ENCODE results near the gene ADORA1. TPM values are rescaled to one million over a fixed set of nuclear protein-coding genes. Genes with fewer than 3 reads are reported as not detected.

Gene ADORA1
- total and polyA plus RNA-seq, 2 donors (not counting 1 experiment from before 2014, with no cell fraction given): not detected

DNA sequence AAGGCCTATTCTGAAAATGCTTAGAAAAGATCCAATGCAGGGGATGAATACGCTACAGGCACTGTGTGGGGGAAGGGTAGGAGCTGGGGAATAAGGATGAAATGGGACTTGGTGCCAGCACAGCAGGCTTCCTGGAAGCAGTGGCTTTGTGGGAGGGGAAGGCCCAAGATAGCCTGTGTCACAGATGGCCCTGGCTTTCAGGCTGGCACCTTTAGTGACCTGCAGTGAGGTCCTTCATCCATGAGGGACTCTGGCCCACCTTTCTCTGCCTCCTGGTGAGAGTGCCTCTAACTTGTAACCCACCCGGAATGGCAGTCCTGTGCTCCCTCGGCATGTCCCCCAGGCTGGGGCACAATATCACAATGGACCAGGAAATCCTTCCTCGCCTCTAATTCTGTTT is 58.1 kb downstream of the ADORA1 start:
- CTCF ChIA-PET: no interaction called here

DNA sequence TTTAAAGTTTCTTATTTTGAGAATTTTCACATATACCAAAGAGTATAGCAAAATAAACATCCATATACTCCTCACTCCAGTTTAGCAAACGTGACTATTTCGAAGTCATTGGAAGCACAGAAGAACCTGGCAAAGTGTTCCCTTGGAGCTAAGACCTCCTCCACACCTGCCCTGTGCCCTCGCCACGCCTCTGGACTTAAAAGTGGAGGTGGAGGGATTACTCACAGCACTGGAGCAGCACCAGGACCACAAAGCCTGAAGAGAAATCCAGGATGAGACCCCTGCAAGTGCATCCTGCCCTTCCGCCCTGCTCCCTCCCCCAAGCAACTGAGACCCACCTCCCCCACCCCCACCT is 58.5 kb downstream of the ADORA1 start:
- no peak overlapping the region for H3K27ac Mint-ChIP-seq
- TF ChIP-seq, protein P1, sequence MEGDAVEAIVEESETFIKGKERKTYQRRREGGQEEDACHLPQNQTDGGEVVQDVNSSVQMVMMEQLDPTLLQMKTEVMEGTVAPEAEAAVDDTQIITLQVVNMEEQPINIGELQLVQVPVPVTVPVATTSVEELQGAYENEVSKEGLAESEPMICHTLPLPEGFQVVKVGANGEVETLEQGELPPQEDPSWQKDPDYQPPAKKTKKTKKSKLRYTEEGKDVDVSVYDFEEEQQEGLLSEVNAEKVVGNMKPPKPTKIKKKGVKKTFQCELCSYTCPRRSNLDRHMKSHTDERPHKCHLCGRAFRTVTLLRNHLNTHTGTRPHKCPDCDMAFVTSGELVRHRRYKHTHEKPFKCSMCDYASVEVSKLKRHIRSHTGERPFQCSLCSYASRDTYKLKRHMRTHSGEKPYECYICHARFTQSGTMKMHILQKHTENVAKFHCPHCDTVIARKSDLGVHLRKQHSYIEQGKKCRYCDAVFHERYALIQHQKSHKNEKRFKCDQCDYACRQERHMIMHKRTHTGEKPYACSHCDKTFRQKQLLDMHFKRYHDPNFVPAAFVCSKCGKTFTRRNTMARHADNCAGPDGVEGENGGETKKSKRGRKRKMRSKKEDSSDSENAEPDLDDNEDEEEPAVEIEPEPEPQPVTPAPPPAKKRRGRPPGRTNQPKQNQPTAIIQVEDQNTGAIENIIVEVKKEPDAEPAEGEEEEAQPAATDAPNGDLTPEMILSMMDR (IDR thresholded peaks at IDR 0.05): no peak
- TF ChIP-seq EZH2 (IDR thresholded peaks at IDR 0.05; ENCODE audit: borderline replicate concordance, insufficient read depth, low read depth, low read length, poor library complexity, severe bottlenecking): no peak
- Histone ChIP-seq H2AFZ (ENCODE audit: insufficient read depth, low read depth, low read length, poor library complexity, severe bottlenecking) (no peak overlapping the region), H3K4me2 (replicated peaks; ENCODE audit: low read depth, low read length, poor library complexity, severe bottlenecking) (no peak overlapping the region), H3K4me1 (ENCODE audit: control insufficient read depth in 2 of 2, insufficient read depth in 2 of 2, low read length in 2 of 2) (no peaks in the 10 kb centered on the region), H3K9me3 (ENCODE audit: control extremely low read depth in 1 of 3, control insufficient read depth in 2 of 3, insufficient read depth in 1 of 3, low read length in 2 of 3) (no peaks in the 10 kb centered on the region), H3K27me3 (replicated peaks in 1 of 4; ENCODE audit: control extremely low read depth in 1 of 4, control insufficient read depth in 3 of 4, insufficient read depth in 4 of 4, low read length in 3 of 4) (peaks cover 0 to 5% (median 0%) of the 10 kb centered on the region in 4 experiments), H3K79me2 (ENCODE audit: control insufficient read depth, insufficient read depth, low read length) (no peaks in the 10 kb centered on the region), H4K20me1 (ENCODE audit: control insufficient read depth, insufficient read depth, low read length, poor library complexity, severe bottlenecking) (no peaks in the 10 kb centered on the region), H3K27ac (ENCODE audit: low read length in 2 of 2) (no peak overlapping the region), H3K4me3 (ENCODE audit: control extremely low read depth in 1 of 5, extremely low read depth in 1 of 5, insufficient read depth in 1 of 5, low read depth in 2 of 5, low read length in 4 of 5) (no peak overlapping the region), H3K9ac (ENCODE audit: low read length) (no peak overlapping the region), H3K36me3 (replicated peaks in 1 of 2; ENCODE audit: control extremely low read depth in 1 of 2, control insufficient read depth in 1 of 2, extremely low read depth in 1 of 2, insufficient read depth in 2 of 2, low read length in 1 of 2) (no peaks in the 10 kb centered on the region)
- 92% methylated on average over 1 of the region's 5 CpGs for WGBS (ENCODE audit: insufficient coverage)
- CTCF ChIA-PET: no interaction called here
- POLR2A ChIA-PET: no interaction called here
- H3K9me3 Mint-ChIP-seq (ENCODE audit: insufficient read depth): no peaks in the 10 kb centered on the region
- DNase-seq (no peak), ATAC-seq (ENCODE audit: low read depth) (no peak)
- intact Hi-C loops (cut with micrococcal nuclease): no loop called here
- H3K4me1 Mint-ChIP-seq: no peaks in the 10 kb centered on the region
- no peak overlapping the region for H3K4me3 Mint-ChIP-seq
- peaks cover 16% of the 10 kb centered on the region for H3K27me3 Mint-ChIP-seq

More for the DNA sequence above, 58.1 kb downstream of the ADORA1 start:
- 96% methylated on average over 4 of the region's 4 CpGs for WGBS (ENCODE audit: insufficient coverage)
- H3K4me3 Mint-ChIP-seq: no peak overlapping the region
- POLR2A ChIA-PET: no interaction called here
- H3K9me3 Mint-ChIP-seq (ENCODE audit: insufficient read depth): no peaks in the 10 kb centered on the region
- no peaks in the 10 kb centered on the region for H3K4me1 Mint-ChIP-seq
- no peaks in the 10 kb centered on the region for H3K4me1 ChIP-seq (ENCODE audit: control insufficient read depth in 2 of 2, insufficient read depth in 2 of 2, low read length in 2 of 2)
- no peak overlapping the region for H2AFZ ChIP-seq (ENCODE audit: insufficient read depth, low read depth, low read length, poor library complexity, severe bottlenecking)
- intact Hi-C loops (cut with micrococcal nuclease): no loop called here
- no peak overlapping the region for H3K27ac ChIP-seq (ENCODE audit: low read length in 2 of 2)
- no peak overlapping the region for H3K9ac ChIP-seq (ENCODE audit: low read length)
- no peaks in the 10 kb centered on the region for H3K9me3 ChIP-seq (ENCODE audit: control extremely low read depth in 1 of 3, control insufficient read depth in 2 of 3, insufficient read depth in 1 of 3, low read length in 2 of 3)
- no peak overlapping the region for H3K27ac Mint-ChIP-seq
- H3K4me2 ChIP-seq (replicated peaks; ENCODE audit: low read depth, low read length, poor library complexity, severe bottlenecking): no peak overlapping the region
- peaks cover 0 to 5% (median 0%) of the 10 kb centered on the region in 4 experiments for H3K27me3 ChIP-seq (replicated peaks in 1 of 4; ENCODE audit: control extremely low read depth in 1 of 4, control insufficient read depth in 3 of 4, insufficient read depth in 4 of 4, low read length in 3 of 4)
- ATAC-seq (ENCODE audit: low read depth) (no peak), DNase-seq (no peak)
- H4K20me1 ChIP-seq (ENCODE audit: control insufficient read depth, insufficient read depth, low read length, poor library complexity, severe bottlenecking): no peaks in the 10 kb centered on the region
- H3K4me3 ChIP-seq (ENCODE audit: control extremely low read depth in 1 of 5, extremely low read depth in 1 of 5, insufficient read depth in 1 of 5, low read depth in 2 of 5, low read length in 4 of 5): no peak overlapping the region
- no peaks in the 10 kb centered on the region for H3K79me2 ChIP-seq (ENCODE audit: control insufficient read depth, insufficient read depth, low read length)
- TF ChIP-seq EZH2 (IDR thresholded peaks at IDR 0.05; ENCODE audit: borderline replicate concordance, insufficient read depth, low read depth, low read length, poor library complexity, severe bottlenecking): no peak
- TF ChIP-seq, protein P1 (IDR thresholded peaks at IDR 0.05): no peak
- peaks cover 16% of the 10 kb centered on the region for H3K27me3 Mint-ChIP-seq
- no peaks in the 10 kb centered on the region for H3K36me3 ChIP-seq (replicated peaks in 1 of 2; ENCODE audit: control extremely low read depth in 1 of 2, control insufficient read depth in 1 of 2, extremely low read depth in 1 of 2, insufficient read depth in 2 of 2, low read length in 1 of 2)

All from B cell (primary cell).